LHCN-M2 (cell line): ENCODE measurements around the gene ZNF780B. TPM values are rescaled to one million over a fixed set of nuclear protein-coding genes. Genes with fewer than 3 reads are reported as not detected.
"Not testable (repeated sequence)": the region's sequence is repeated elsewhere in the genome, so short reads cannot be mapped to it uniquely, and the experiment has no call there.

Source experiments
- DNase-seq: peaks from one replicate; pipeline ENCODE4 v3.0.0-alpha.2; 2012; ENCODE audit warnings: low read depth
- polyA plus RNA-seq: library from polyadenylated mRNA; unstranded; fragments of >200 nt; gene quantifications from one replicate; pipeline ENCODE4 v1.2.1, GENCODE V29; 2012; ENCODE audit warnings: missing spikeins
- total RNA-seq: library from RNA; depleted of rRNA; stranded (reverse); fragments of >200 nt; gene quantifications from 2 replicates; pipeline ENCODE4 v1.2.3, GENCODE V29; 2014; rRNA removed

ZNF780B gene
- 5.4 and 7.3 TPM in 2 replicates for total RNA-seq
- polyA plus RNA-seq, result 4.6 TPM

GRCh38 chr19:40055832-40056504 is at the start of gene ZNF780B:
TSS of gene ZNF780B (minus strand) at chr19:40056231. CDS start at chr19:40050332, 5,899 bp downstream.
- DNase-seq, result peak; percentile 73

GRCh38 chr19:40104754-40105153 is 48.7 kb upstream of the ZNF780B start:
- no peak for DNase-seq

GRCh38 chr19:40103600-40103999 is 47.6 kb upstream of the ZNF780B start:
- no peak for DNase-seq

GRCh38 chr19:40101813-40102212 is 45.8 kb upstream of the ZNF780B start:
- no peak for DNase-seq

GRCh38 chr19:40093416-40093815 is 37.4 kb upstream of the ZNF780B start:
- no peak for DNase-seq

- DNase-seq, result no peak
Observed at GRCh38 chr19:40091205-40092129, 35.4 kb upstream of the ZNF780B start.

- DNase-seq, result peak; percentile 67
Observed at GRCh38 chr19:40090241-40091204, 34.5 kb upstream of the ZNF780B start, which contains the start of gene ZNF780A. TSS of gene ZNF780A (minus strand) at chr19:40090943. CDS start at chr19:40084753, 6,190 bp downstream.

GRCh38 chr19:40089462-40089861 is 33.4 kb upstream of the ZNF780B start:
- peak; percentile 25 for DNase-seq

- no peak for DNase-seq
Observed at GRCh38 chr19:40088299-40089047, 32.4 kb upstream of the ZNF780B start.

GRCh38 chr19:40084948-40085347 is 28.9 kb upstream of the ZNF780B start:
- no peak for DNase-seq

GRCh38 chr19:40081411-40081810 is 25.4 kb upstream of the ZNF780B start:
- DNase-seq, result no peak

GRCh38 chr19:40080289-40080688 is 24.3 kb upstream of the ZNF780B start:
- no peak for DNase-seq

GRCh38 chr19:40078377-40078776 is 22.3 kb upstream of the ZNF780B start:
- DNase-seq, result peak; percentile 4

- DNase-seq, result no peak
Observed at GRCh38 chr19:40070058-40070457, 14.0 kb upstream of the ZNF780B start.

- DNase-seq, result no peak
Observed at GRCh38 chr19:40059624-40060023, 3.6 kb upstream of the ZNF780B start.

GRCh38 chr19:40057166-40057565 is 1.1 kb upstream of the ZNF780B start:
- no peak for DNase-seq

GRCh38 chr19:40056505-40056904 is 474 bp upstream of the ZNF780B start:
- no peak for DNase-seq

- no peak for DNase-seq
Observed at GRCh38 chr19:40055049-40055448, 982 bp downstream of the ZNF780B start.

- DNase-seq, result no peak
Observed at GRCh38 chr19:40054632-40055031, 1.4 kb downstream of the ZNF780B start.

GRCh38 chr19:40053491-40053890 is 2.5 kb downstream of the ZNF780B start:
- DNase-seq, result no peak

- DNase-seq, result not testable (repeated sequence)
Observed at GRCh38 chr19:40041718-40042117, 14.3 kb downstream of the ZNF780B start.
